Erythroblast (primary cell): ENCODE measurements around the gene B4GALNT3.

Experiments
- DNase-seq, 2 experiments: peaks; one replicate each; lab custom pipeline; 2025; lab: John Stamatoyannopoulos, UW
- GATA1 ChIP-seq: IDR thresholded peaks from 2 replicates; pipeline ENCODE4 v1.6.1; 2011; ENCODE audit warnings: low read depth, mild to moderate bottlenecking, control low read depth, low read length, moderate library complexity
- POLR2A ChIP-seq: IDR thresholded peaks from 2 replicates; pipeline ENCODE4 v1.6.1; 2011; ENCODE audit warnings: mild to moderate bottlenecking, low read length

Gene B4GALNT3

GRCh38 chr12:559208-559905 lies 99.6 kb downstream of the B4GALNT3 start:
- TF ChIP-seq GATA1, result no peak
- no peak for TF ChIP-seq POLR2A
- DNase-seq, result no peak

DNA sequence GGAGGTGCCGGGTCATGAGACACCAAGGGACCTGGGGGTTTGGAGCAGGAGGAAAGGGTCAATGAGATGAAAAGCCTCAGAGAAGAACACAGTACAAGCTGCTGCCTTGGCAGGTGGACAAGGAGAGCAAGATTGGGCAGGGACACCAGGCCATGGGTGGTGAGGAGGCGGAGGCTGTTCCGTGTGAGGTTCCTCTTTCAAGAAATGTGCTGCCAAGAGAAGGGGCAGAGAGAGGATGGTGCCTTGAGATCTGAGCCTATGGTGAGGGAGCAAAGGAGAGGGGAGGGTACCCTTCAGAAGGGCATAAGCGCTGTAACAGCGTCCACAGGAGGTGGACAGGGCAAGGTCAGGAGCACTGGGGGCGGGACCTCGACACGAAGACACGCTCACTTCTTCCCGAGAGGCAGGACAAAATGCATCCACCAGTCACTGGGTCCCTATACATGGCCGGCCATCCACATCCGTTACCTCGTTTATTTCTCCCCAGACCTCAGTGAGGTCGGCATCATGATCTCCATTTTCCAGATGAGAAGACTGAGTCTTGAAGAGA lies 100.2 kb downstream of the B4GALNT3 start:
- DNase-seq, result no peak
- no peak for TF ChIP-seq POLR2A
- no peak for TF ChIP-seq GATA1

DNA sequence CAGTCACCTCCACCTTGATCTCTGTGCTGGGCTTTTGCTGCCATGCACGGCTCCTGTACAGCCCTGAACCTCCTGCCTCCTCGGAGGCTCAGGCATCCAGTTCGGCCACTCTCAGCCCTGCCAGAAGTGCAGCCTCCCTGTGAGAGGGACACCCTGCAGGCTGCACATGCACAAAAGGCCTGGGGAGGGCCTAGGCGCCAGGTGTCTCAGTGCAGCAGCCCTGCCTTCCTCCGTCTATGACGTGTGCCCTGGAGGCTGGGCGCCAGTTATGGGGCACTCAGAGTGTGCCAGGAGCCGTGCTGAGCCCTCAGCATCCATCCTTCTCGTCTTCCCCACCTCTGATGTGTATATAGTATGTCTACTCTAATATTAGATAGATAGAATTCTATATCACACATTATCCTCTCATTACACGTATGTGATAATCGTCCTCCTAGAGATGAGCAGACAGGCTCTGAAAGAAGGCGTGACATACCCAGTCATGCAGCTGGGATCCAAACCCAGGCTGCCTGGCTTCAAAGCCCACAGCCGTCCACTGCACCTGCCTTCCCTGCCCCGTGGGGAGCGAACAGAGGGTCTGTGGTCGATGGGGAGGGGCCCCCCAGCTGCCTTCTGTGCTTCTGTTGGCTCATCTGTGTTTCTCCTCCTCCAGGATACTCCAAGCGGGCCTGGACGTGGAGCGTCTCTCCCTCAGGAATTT lies 101.1 kb downstream of the B4GALNT3 start:
- DNase-seq, result no peak
- TF ChIP-seq GATA1, result no peak

DNA sequence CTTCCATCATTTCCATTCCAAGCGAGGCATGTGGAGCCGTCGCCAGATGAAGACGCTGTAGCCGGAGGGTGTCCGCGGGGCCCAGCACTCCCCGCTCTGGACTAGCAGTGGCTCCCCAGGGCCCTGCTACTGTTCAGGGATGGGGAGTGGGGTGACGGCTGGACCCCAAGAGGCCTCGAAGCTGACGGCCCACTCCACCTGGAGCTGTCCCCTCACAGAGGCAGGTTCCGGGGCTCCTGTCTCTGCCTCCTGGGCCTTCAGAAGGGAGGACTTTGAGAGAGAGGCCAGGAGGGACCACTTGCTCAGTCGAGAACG lies 101.6 kb downstream of the B4GALNT3 start:
- TF ChIP-seq GATA1 (no peak), POLR2A (no peak)

GRCh38 chr12:561908-562593 lies 102.3 kb downstream of the B4GALNT3 start:
- TF ChIP-seq GATA1 (no peak), POLR2A (no peak)
- peak; percentile 76 to 86 for DNase-seq

More for the DNA sequence above, 101.6 kb downstream of the B4GALNT3 start:
- no peak for DNase-seq

DNA sequence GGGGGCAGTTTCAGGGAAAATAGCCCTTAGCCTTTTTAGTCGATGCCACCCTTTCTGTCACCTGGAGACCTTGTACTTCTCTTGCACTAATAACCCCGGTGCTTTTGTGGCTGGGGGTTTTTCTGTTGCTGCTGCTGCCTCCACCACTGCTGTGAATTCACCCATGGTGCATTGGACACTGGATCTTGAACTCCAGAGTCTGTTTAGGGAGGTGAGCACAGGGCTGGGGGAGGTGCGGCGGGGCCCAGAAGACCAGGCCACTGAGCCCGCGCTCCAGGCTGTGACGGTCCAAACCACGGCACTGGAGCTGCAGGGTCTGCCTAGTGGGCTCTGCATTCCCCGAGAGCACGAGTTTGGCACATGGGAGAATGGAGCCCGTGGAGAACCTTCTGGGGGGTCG lies 102.9 kb downstream of the B4GALNT3 start:
- no peak for DNase-seq
- TF ChIP-seq POLR2A (no peak), GATA1 (no peak)

- TF ChIP-seq POLR2A (no peak), GATA1 (no peak)
- no peak for DNase-seq
Measured at GRCh38 chr12:563250-563781, 103.6 kb downstream of the B4GALNT3 start.

- DNase-seq, result no peak
Measured at GRCh38 chr12:563787-564298, 104.1 kb downstream of the B4GALNT3 start.

DNA sequence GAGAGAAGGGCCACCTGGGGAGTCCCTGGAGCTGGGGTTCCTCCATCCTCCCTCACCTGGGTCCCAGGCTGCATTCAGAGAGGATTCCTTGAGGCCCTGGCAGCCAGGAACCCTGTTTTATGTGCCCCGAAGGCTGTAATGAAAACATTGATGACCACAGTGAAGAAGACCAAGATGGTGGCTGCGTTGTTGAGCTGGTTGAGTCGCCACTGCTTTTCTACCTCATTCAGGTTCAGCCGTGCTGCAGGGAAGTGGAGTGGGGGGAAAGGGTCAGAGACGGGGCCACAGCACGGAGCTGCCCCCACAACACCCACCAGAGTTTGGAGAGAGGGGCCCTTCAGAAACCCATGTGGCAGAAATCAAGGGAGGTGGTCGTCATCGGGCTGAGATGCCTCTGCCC lies 105.4 kb downstream of the B4GALNT3 start:
- TF ChIP-seq GATA1, result no peak
- no peak for TF ChIP-seq POLR2A
- DNase-seq, result no peak

More at GRCh38 chr12:563787-564298, 104.1 kb downstream of the B4GALNT3 start:
- no peak for TF ChIP-seq POLR2A
- no peak for TF ChIP-seq GATA1

- DNase-seq, result no peak
- TF ChIP-seq POLR2A, result no peak
- no peak for TF ChIP-seq GATA1
Measured at GRCh38 chr12:565589-566105, 105.9 kb downstream of the B4GALNT3 start.

- TF ChIP-seq POLR2A, result no peak
- no peak for TF ChIP-seq GATA1
- no peak for DNase-seq
Measured at GRCh38 chr12:568486-568885, 108.7 kb downstream of the B4GALNT3 start.

GRCh38 chr12:569091-569676 lies 109.4 kb downstream of the B4GALNT3 start:
- TF ChIP-seq POLR2A (no peak), GATA1 (no peak)
- DNase-seq, result no peak

DNA sequence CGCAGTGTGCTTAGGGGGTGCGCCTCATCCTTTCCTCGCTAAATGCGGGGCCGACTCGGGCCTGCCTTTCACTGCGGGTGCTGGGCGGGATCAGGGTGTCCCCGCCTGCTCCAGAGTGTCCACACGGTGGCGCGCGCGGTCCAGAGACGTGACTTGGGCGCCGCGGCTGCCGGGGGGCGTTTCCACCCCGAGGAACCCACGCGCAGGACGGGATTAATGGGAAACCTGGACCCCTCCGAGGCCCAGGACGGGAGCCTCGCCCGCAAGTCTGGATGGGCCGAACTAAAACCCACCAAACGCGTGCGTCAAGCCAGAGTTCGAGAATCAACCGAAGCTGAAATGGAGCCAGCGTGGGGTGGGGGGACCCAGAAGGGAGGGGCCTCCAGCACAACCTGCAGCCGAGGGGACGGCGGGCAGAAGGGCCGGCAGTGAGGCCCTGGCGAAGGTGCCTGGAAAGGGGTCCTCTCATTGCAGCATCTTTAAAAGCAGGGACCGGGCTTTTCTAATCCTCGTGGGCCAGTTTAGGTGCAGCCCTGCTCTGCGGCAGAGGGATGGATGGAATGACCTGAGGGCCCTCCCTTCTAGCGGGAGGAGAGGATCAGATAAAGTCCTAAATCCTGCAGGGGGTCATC lies 110.2 kb downstream of the B4GALNT3 start:
- peak; percentile 82 to 91 for DNase-seq
- TF ChIP-seq POLR2A, result no peak
- no peak for TF ChIP-seq GATA1
